ENCODE results near the gene CEL.
"Not testable (repeated sequence)": the region's sequence is repeated elsewhere in the genome, so short reads cannot be mapped to it uniquely, and the experiment has no call there.

The CEL gene

DNA sequence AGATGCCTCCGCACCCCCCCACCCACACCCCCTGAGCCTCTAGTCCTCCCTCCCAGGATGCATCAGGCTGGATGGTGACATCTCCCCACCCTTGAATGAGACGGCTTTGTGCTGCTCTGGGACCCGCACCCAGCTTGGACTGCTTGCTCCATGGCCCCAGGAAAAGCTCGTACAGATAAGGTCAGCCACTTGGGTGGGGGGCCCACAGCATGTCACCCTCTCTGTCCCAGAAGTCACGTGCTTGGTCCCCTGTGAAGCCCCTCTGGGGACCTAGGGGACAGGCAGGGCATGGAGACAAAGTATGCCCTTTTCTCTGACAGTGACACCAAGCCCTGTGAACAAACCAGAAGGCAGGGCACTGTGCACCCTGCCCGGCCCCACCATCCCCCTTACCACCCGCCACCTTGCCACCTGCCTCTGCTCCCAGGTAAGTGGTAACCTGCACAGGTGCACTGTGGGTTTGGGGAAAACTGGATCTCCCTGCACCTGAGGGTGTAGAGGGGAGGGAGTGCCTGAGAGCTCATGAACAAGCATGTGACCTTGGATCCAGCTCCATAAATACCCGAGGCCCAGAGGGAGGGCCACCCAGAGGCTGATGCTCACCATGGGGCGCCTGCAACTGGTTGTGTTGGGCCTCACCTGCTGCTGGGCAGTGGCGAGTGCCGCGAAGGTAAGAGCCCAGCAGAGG is 20.3 kb downstream of the CEL start:
- not testable (repeated sequence) for DNase-seq (ENCODE audit: low read depth in 2 of 2, low spot score in 1 of 2)

- DNase-seq (ENCODE audit: low read depth in 2 of 2, low spot score in 1 of 2): not testable (repeated sequence)
Observed at GRCh38 chr9:133083688-133084087, 21.9 kb downstream of the CEL start.

DNA sequence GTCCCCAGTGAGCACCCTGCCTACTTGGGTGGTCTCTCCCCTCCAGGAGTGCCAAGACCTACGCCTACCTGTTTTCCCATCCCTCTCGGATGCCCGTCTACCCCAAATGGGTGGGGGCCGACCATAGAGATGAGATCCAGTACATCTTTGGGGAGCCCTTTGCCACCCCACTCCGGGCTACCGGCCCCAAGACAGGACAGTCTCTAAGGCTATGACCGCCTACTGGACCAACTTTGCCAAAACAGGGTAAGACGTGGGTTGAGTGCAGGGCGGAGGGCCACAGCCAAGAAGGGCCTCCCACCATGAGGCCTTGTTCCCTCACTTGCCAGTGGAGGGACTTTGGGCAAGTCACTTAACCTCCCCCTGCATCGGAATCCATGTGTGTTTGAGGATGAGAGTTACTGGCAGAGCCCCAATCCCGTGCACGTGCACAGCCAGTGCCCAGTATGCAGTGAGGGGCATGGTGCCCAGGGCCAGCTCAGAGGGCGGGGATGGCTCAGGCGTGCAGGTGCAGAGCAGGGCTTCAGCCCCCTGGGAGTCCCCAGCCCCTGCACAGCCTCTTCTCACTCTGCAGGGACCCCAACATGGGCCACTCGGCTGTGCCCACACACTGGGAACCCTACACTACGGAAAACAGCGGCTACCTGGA is 24.6 kb downstream of the CEL start:
- not testable (repeated sequence) for DNase-seq (ENCODE audit: low read depth in 2 of 2, low spot score in 1 of 2)

GRCh38 chr9:133086894-133087293 is 25.1 kb downstream of the CEL start:
- DNase-seq (ENCODE audit: low read depth in 2 of 2, low spot score in 1 of 2): no peak

GRCh38 chr9:133087429-133088145 is 25.8 kb downstream of the CEL start:
- no peak for DNase-seq (ENCODE audit: low read depth in 2 of 2, low spot score in 1 of 2)

DNA sequence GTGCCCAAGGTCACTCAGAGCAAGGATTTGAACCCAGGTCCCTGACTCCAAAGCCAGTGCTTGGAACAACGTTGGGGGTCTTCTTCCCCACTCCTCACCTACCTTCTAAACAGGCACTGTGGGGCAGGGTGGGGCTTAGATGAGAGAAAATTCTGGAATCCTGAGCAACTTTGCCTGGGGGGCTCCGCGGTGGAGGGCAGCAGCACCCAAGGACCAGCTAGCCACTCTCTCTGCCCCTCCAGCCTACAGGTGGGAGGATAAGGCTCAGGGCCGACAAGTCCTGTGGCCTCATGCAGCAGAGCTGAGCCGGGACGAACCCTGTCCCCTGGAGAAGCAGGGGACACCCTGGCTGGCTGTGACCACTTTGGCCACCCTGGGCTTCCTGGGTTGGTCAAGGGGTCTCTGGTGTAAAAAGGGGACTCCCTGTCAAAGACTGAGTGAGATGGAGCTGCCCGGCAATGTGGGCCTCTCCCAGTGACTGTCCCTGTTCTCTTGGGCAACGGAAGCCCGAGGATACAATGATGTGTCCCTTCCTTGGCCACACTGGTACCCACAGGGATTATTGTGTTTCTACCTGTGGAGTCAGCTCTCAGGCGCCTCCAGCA is 26.5 kb downstream of the CEL start:
- DNase-seq (ENCODE audit: low read depth in 2 of 2, low spot score in 1 of 2): no peak

DNA sequence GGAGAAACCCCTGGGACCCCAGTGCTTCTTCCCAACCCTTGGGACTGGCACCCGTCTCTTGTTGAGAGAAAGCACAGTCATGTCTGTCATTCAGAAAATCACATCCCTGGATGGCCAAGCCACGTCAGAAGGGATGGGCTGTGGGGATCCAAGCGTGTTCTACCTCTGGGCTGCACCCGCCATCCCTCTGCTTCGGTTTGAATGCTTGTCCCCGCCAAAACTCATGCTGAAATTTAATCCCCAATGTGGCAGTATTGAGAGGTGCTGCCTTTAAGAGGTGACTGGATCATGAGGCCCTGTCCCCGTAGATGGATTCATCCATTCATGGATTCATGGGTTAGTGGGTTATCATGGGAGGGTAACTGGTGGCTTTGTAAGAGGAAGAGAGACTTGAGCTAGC is 27.0 kb downstream of the CEL start:
- no peak for DNase-seq (ENCODE audit: low read depth in 2 of 2, low spot score in 1 of 2)

- DNase-seq (ENCODE audit: low read depth in 2 of 2, low spot score in 1 of 2): no peak
Observed at GRCh38 chr9:133089271-133089671, 27.5 kb downstream of the CEL start.

DNA sequence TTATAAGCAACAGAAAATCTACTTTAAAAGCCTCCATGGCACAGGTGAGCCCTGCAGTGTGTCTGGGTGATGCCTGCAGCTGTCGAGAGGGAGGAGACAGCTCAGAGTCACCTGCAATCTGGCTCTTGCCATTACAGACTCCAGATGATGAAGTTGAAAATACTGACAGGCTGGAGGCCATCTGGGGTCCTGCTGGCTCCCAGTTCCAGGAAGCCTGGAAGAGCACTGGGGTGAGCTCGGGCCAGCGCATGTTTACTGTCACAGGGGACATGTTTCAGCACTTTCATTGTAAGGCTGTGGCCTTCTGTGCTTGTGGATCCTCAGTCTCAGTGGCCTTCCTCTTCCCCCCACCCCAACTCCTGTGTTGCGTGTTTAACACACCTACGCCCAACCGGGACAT is 28.4 kb downstream of the CEL start:
- no peak for DNase-seq (ENCODE audit: low read depth in 2 of 2, low spot score in 1 of 2)

DNA sequence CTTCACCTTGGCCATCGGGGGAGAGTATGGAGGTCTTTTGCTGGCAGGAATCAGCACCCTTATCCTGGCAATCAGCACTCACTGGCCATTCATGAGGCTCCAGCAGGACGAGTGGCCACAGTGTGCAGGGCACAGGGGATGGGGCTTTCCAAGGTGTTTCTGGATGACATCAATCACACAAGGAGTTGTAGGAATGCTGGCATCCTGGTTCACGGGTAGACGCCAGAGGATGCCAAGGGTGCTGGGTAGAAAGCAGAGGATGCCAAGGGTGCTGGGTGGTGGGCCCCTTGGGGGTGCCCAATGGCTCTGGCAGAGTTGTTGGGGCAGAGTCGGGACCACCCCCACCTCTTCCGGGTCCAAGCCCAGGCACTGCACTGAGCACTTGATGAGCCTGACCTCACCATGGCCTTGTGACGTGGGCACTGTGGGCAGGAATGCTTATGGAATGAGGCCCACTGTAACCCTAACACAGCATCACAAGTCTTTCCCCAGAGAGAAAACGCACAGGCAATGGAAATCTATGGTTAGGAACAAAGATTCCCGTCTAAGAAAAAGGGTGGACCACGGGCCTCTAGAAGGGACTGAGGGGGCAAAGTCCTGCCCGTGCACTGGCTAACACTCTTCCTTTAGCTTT is 29.1 kb downstream of the CEL start:
- DNase-seq (ENCODE audit: low read depth in 2 of 2, low spot score in 1 of 2): no peak

DNA sequence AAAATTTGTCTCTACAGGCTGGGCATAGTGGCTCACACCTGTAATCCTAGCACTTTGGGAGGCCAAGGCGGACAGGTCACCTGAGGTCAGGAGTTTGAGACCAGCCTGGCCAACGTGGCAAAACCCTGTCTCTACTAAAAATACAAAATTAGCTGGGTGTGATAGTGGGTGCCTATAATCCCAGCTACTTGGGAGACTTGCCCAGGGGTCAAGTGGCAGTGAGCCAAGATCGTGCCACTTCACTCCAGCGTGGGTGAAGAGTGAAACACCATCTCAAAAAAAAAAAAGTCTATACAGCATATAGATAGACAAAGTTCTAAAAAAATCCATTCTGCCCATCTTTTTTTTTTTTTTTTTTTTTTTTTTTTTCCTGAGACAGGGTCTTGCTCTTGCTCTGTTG is 32.6 kb downstream of the CEL start:
- DNase-seq (ENCODE audit: low read depth in 2 of 2, low spot score in 1 of 2): not testable (repeated sequence)

- no peak for DNase-seq (ENCODE audit: low read depth in 2 of 2, low spot score in 1 of 2)
Observed at GRCh38 chr9:133094842-133095393, 33.1 kb downstream of the CEL start.

DNA sequence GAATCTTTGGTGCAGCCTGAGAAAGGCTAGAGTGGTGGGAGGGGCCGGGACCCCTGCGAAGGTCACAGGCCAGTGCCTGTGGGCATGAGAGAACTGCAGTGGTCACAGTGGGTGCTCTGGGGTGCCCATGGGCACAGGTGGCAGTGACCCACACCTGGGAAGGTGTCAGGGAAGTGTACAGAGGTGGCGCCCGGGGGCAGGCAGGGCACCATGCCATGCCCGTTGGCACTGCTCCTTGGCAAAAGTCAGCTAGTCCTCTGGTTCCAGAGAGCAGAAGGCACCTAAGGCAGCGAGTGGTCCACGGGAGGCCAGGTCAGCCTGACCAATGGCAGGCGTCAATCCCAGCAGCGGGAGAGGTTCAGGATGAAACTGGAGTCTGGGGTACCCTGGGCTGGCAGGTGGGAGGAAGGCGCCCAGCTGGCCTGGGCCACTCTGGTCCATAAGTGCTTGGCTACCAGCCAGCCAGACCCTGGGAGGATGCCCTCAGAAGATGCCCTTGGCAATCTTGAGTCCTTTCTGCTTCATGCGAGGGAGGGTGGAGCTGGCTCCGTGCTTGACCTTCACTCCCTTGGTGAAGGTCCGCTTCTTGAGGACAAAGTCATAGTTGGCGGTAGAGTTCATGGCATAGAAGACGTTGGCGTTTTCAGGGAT is 36.4 kb downstream of the CEL start:
- DNase-seq (ENCODE audit: low read depth in 2 of 2, low spot score in 1 of 2): no peak

GRCh38 chr9:133098871-133099270 is 37.1 kb downstream of the CEL start:
- no peak for DNase-seq (ENCODE audit: low read depth in 2 of 2, low spot score in 1 of 2)

DNA sequence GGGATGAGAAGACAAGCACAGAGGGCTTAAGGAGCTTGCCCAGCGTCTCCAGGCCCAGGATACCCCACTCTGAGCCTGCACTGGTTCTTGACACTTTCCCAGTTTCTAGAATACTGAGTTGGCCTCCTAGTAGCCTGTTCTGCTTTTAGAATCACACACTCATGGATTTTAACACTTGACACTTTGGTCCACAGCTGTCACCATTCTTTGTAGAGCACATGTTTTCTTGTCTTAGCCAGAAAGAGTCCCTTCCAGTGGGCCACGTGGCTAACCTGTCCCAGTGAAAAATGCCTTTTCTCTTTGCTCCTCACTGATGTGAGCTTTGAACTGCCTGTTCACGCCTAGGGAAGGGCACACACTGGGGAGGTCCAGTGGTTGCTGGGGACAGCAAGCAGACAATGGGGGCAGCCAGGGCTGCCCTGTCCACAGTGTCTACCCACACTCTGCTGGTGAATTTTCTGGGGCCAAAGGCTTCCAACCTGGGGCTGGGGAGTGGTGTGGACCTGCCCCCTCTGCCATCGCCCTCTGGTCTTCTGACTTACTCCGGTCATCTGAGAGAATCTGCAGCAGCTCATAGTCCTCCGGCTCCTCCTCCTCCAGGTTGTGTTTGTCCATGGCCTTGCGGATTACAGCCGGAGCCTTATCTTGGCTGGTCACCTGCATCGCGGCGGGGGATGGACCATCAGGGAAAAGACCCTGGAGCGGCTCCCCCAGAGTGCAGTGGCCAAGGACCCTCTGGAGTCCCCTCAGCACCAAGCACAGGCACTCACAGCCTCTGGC is 38.1 kb downstream of the CEL start:
- no peak for DNase-seq (ENCODE audit: low read depth in 2 of 2, low spot score in 1 of 2)

GRCh38 chr9:133100506-133101355 is 39.0 kb downstream of the CEL start:
- DNase-seq (ENCODE audit: low read depth in 2 of 2, low spot score in 1 of 2): no peak

DNA sequence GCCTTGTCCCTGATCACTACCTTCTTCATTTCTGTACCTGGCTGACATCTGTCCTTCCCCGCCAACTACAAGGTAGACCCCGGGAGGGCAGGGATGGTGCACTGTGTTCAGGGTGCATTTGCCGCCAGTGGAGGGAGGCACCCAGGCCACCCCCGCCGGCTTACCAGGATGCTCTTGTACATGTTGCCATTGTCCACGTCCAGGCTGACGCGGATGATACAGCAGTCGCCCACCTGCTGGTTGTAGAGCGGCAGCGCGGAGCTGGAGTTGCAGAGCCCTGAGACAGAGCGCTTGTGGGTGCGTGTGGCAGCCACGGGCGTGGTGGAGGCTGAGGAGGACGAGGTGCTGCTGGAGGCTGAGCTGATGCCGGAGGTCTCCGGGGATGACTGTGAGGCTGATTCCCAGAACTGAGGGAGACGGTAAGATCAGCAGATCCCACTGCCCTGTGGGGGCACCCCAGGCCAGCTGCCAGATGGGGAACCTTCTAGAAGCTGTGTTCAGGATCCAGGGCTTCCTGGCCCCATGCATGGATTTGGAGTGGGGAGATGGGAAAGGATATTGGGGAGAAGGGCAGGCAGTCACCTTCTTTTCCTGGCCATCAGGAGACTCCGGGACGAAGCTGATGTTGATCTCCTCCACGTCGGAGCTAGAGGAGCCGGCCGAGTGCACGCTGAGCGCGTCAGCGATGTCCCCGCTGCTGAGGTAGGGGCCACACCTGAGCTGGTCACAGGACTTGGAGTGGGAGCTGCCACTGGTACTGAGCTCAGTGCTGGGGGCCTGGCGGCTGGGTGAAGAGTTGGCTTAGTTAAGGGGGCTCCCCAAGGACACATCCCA is 39.8 kb downstream of the CEL start:
- no peak for DNase-seq (ENCODE audit: low read depth in 2 of 2, low spot score in 1 of 2)

Measured in stimulated activated CD8-positive, alpha-beta memory T cell treated with anti-CD3 and anti-CD28 coated beads, Interleukin-4, amount 100 ng/mL, for 1 hour (primary cell).